22Rv1 (cell line): ENCODE measurements around the gene OTOL1.

Experiments used
- ZFX ChIP-seq: fragments of 450-650 bp; IDR thresholded peaks from 2 replicates; pipeline ENCODE4 v1.6.1; 2017; ENCODE audit warnings: antibody characterized with exemption, borderline replicate concordance
- TF ChIP-seq, protein P1 (sequence below): fragments of 450-650 bp; IDR thresholded peaks from 2 replicates; pipeline ENCODE4 v1.5.1; 2017; ENCODE audit warnings: mild to moderate bottlenecking

DNA sequence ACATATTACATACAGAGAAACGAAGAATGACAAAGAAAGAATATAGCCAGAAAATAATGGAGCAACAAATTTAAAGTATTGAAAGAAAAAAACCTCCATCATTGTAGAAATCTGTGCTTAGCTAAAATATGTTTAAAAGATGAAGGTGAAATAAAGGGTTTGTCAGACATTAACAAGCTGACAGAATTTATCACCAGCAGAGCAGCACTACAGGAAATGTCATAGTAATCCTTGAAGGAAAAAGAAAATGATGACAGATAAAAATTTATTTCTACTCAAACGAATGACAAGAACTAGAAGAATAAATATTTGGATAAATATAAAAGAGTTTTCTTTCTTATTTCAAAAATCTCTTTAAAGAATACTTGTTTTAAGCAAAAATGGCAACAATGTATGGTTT, 40.6 kb upstream of the OTOL1 start:
- TF ChIP-seq, protein P1, sequence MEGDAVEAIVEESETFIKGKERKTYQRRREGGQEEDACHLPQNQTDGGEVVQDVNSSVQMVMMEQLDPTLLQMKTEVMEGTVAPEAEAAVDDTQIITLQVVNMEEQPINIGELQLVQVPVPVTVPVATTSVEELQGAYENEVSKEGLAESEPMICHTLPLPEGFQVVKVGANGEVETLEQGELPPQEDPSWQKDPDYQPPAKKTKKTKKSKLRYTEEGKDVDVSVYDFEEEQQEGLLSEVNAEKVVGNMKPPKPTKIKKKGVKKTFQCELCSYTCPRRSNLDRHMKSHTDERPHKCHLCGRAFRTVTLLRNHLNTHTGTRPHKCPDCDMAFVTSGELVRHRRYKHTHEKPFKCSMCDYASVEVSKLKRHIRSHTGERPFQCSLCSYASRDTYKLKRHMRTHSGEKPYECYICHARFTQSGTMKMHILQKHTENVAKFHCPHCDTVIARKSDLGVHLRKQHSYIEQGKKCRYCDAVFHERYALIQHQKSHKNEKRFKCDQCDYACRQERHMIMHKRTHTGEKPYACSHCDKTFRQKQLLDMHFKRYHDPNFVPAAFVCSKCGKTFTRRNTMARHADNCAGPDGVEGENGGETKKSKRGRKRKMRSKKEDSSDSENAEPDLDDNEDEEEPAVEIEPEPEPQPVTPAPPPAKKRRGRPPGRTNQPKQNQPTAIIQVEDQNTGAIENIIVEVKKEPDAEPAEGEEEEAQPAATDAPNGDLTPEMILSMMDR, result no peak
- no peak for TF ChIP-seq ZFX
